ENCODE measurements around the gene SAP30.

Gene SAP30

DNA sequence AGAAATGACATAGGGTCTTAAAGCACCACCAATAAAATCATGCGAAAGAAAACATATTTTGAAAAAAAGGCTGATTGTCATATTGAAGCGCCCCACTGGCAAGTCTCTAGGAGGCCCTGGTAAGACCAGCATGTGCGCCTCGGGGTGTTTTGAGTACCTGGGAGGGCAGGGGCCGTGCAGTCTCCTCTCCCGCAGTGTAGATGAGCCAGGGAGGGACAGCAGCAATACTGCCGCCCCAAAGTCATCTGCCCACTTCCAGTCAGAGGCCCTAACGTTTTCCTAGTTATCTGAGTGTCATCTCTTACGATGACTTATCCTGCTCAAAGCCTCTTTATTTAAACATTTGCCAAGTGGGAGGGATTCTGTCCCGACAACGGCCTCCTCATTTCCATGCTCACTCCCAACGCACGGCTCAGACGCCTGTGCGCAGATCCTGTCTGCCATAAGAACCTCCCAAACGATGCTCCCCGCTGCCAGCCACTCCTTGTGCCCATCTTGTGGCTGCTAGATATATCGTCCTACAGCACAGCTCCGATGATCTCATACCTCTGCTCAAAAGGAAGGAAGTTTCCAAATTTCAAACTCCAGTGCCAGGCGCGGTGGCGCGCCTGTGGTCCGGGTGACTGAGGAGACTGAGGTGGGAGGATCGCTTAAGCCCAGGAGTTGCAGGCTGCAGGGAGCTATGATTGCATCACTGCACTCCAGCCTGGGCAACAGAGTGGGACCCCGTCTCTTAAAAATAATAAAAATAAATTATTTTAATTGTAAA is 45.3 kb downstream of the SAP30 start:
- DNase-seq, result no peak

GRCh38 chr4:173417833-173418232 is 47.1 kb downstream of the SAP30 start:
- DNase-seq, result no peak

GRCh38 chr4:173418639-173419038 is 47.9 kb downstream of the SAP30 start:
- DNase-seq, result no peak

DNA sequence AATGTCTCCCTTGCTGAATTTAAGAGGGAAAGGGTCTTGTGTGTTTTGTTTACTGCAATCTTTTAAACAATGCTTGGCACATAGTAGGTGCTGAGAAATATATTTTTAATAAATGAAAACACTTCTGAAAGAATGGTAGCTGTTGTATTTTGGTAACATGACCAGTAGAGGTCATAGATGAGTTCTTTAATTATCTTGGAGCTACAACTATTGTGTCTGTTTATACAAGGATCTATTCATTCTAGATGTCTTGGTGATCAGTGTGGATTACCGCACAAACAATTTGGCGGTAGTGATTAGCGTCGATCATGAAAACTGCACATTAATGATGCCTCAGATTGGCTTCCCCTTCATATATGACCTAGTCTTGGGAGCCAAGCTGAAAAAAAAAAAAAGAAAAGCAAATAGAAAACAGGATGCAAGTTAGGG is 49.6 kb downstream of the SAP30 start:
- DNase-seq, result no peak

DNA sequence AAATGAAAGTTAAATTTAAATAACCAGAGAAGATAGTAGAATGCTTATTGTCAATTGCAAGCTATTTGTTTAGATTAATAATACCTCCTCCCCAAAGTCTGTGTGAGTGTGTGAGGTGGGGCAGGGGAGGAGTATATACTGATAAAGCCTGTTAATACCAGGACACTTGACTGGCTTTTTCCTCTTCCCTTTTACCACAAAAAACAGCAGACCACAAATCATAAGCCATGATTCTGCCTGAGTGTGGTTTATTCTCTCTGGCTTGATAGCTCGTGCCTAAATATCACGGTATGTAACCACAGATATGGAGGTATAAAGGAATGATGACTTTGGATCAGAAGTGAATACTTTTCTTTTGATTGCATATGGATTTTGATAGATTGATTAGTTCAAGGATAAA is 50.0 kb downstream of the SAP30 start:
- no peak for DNase-seq

- no peak for DNase-seq
Measured at GRCh38 chr4:173424899-173425805, 54.4 kb downstream of the SAP30 start.

DNA sequence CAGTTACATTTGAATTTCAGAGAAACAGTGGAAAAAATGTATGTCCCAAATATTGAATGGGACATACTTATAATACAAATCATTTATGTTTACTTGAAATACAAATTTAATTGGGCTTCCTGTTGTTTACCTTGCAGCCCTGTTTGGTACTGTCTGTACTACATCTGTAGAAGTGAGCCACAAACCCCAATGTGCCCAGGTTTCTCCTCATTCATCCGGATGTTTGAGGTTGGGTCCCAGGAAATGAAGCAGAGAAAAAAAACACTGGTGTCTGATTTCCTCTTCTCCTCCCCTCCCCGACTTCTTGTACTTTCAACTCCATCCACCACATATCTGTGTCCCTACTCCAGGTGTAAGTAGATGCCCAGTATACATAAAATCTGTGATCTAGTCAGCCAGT is 55.3 kb downstream of the SAP30 start:
- no peak for DNase-seq

All from stimulated activated CD4-positive, alpha-beta T cell treated with anti-CD3 and anti-CD28 coated beads, Interleukin-15, amount 100 ng/mL, for 24 hours (primary cell).